PFSK-1 (cell line): ENCODE results near the gene LRRC43.

Experiments used
- FOXP2 ChIP-seq: optimal IDR thresholded peaks from 2 replicates; pipeline ENCODE3; 2011; ENCODE audit warnings: borderline replicate concordance, control low read depth, inconsistent platforms; ENCODE audit not compliant: insufficient read depth; ENCODE audit errors: extremely low read length, extremely low read depth
- POLR2AphosphoS5 ChIP-seq: IDR thresholded peaks from 2 replicates; pipeline ENCODE4 v1.6.1; 2012; ENCODE audit warnings: low read depth, mild to moderate bottlenecking, control low read depth, low read length, moderate library complexity
- REST ChIP-seq, 2 experiments: IDR thresholded peaks; 2 replicates each; pipeline versions ENCODE4 v1.6.1 to v1.8.0; 2011 to 2012; ENCODE audit warnings: low read depth in 2 of 2, low read length in 2 of 2, control low read depth in 1 of 2, inconsistent platforms in 1 of 2, mild to moderate bottlenecking in 1 of 2, moderate library complexity in 1 of 2; ENCODE audit not compliant: insufficient read depth in 1 of 2
- SIN3A ChIP-seq: IDR thresholded peaks from 2 replicates; pipeline ENCODE4 v1.6.1; 2012; ENCODE audit warnings: mild to moderate bottlenecking, low read length, moderate library complexity, borderline replicate concordance; ENCODE audit not compliant: insufficient read depth
- TAF1 ChIP-seq: IDR thresholded peaks from 2 replicates; pipeline ENCODE4 v1.6.1; 2012; ENCODE audit warnings: low read length, control low read depth, borderline replicate concordance; ENCODE audit not compliant: insufficient read depth

LRRC43 gene

DNA sequence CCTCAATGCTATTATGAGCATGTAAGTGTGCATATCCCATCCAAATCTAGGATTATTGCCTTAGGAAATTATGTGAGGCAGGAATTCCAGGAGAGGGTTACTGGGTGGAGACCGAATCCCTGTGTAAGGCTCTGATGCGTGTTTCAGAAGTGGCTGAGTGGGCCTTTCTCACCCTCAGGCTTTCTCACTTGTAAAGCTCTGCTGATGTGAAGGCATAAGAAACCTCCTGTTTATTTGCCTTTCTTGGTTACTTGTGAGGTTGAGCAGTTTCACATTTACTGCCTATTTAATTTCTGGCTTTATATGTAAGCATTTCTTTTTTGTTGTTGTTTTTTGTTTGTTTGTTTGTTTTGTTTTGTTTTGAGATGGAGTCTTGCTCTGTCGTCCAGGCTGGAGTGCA, 19.9 kb upstream of the LRRC43 start:
- TF ChIP-seq FOXP2: no peak
- no peak for TF ChIP-seq TAF1
- no peak for TF ChIP-seq POLR2AphosphoS5
- no peak for TF ChIP-seq REST (IDR thresholded peaks at IDR 0.05; ENCODE audit: insufficient read depth in 1 of 2, low read depth in 2 of 2, low read length in 2 of 2)
- no peak for TF ChIP-seq SIN3A

DNA sequence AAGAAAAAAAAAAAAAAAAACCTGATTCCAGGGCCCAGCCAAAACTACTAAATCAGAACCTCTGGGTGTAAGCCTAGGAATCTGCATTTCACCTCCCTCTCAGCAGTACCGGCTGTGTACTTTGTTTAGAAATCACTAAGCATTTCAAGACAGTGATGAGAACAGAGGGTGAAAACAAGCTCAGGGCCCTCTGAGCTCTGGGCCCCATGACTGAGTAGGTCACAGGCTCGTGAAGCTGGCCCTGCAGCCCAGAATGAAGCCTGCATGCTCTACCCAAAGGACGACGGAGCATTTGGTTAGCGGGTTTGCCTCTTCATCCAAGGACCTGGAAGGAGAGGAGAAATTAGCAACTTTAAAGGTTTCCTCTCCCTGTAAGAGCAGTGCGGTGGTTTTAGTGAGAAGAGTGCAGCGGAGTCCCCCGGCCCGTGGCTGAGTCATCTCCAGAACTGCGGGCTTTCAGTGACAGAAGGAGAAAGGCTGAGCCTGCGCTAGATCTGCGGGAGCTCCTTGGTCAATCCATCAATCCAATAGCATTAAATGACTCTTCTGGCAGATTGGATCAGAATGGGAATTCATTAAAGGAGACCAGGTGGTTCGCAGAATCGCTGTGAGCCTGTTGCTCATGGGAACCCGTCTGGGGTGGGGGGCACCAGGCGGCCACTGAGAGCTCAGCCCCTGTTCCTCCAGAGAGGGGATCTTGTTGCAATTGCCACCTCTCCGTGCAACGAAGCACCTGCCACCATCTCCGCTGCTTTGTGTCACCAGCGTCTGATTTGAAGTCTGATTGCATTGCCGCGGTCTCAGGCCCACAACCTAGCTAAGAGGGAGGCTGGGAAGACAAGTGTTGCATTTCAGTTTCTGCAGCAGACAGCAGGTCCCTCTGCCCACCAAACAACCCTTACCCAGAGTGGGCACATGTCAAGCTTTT, 16.2 kb upstream of the LRRC43 start:
- no peak for TF ChIP-seq TAF1
- no peak for TF ChIP-seq POLR2AphosphoS5
- no peak for TF ChIP-seq FOXP2
- TF ChIP-seq SIN3A: no peak
- TF ChIP-seq REST (IDR thresholded peaks at IDR 0.05; ENCODE audit: insufficient read depth in 1 of 2, low read depth in 2 of 2, low read length in 2 of 2): no peak

GRCh38 chr12:122167356-122167925, 15.5 kb upstream of the LRRC43 start:
- no peak for TF ChIP-seq FOXP2
- no peak for TF ChIP-seq SIN3A
- no peak for TF ChIP-seq POLR2AphosphoS5
- no peak for TF ChIP-seq TAF1
- TF ChIP-seq REST (IDR thresholded peaks at IDR 0.05; ENCODE audit: insufficient read depth in 1 of 2, low read depth in 2 of 2, low read length in 2 of 2): no peak

GRCh38 chr12:122168492-122168891, 14.4 kb upstream of the LRRC43 start:
- TF ChIP-seq FOXP2 (no peak), POLR2AphosphoS5 (no peak), TAF1 (no peak), SIN3A (no peak), REST (IDR thresholded peaks at IDR 0.05; ENCODE audit: insufficient read depth in 1 of 2, low read depth in 2 of 2, low read length in 2 of 2) (no peak)
